Neural progenitor cell (in vitro differentiated cells): ENCODE measurements around the gene TNNI3K. TPM values are rescaled to one million over a fixed set of nuclear protein-coding genes. Genes with fewer than 3 reads are reported as not detected.
A peak's percentile ranks its signal among the peaks of the same experiment; 100 is the strongest.

Source experiments
- DNase-seq: peaks from one replicate; pipeline ENCODE4 v3.0.0-alpha.2; 2016; ENCODE audit warnings: low spot score
- H2AFZ ChIP-seq: fragments of 200-600 bp; sonication (generic); replicated peaks from 2 replicates; pipeline ENCODE4 v1.6.1; 2016; ENCODE audit warnings: antibody characterized with exemption
- H3F3A ChIP-seq: fragments of 200-600 bp; sonication (generic); 2 replicates; pipeline ENCODE4 v1.6.1; 2016; ENCODE audit warnings: antibody characterized with exemption, low read depth
- H3K27ac ChIP-seq: fragments of 200-600 bp; sonication (generic); 2 replicates; pipeline ENCODE4 v1.5.1; 2016; ENCODE audit warnings: mild to moderate bottlenecking
- H3K27me3 ChIP-seq: fragments of 200-600 bp; sonication (generic); 2 replicates; pipeline ENCODE4 v1.6.1; 2016; ENCODE audit warnings: mild to moderate bottlenecking, moderate library complexity
- H3K36me3 ChIP-seq: fragments of 200-600 bp; sonication (generic); 2 replicates; pipeline ENCODE4 v1.5.1; 2016
- H3K4me1 ChIP-seq: fragments of 200-600 bp; sonication (generic); 2 replicates; pipeline ENCODE4 v1.6.1; 2016; ENCODE audit warnings: mixed run types
- H3K4me2 ChIP-seq: fragments of 200-600 bp; sonication (generic); 2 replicates; pipeline ENCODE4 v1.6.1; 2016
- H3K4me3 ChIP-seq: fragments of 200-600 bp; sonication (generic); 2 replicates; pipeline ENCODE4 v1.5.1; 2016
- H3K79me2 ChIP-seq: fragments of 200-600 bp; sonication (generic); 2 replicates; pipeline ENCODE4 v1.6.1; 2016; ENCODE audit warnings: low read depth
- H3K9ac ChIP-seq: fragments of 200-600 bp; sonication (generic); 2 replicates; pipeline ENCODE4 v1.6.1; 2016
- H3K9me3 ChIP-seq: fragments of 200-600 bp; sonication (generic); 2 replicates; pipeline ENCODE4 v1.5.1; 2016; ENCODE audit warnings: low read depth
- H4K20me1 ChIP-seq: fragments of 200-600 bp; sonication (generic); 2 replicates; pipeline ENCODE4 v1.6.1; 2016; ENCODE audit warnings: low read depth
- H3K27ac Mint-ChIP-seq: 3 replicates; pipeline ENCODE4 v1.8.0; 2021; ENCODE audit warnings: mixed read lengths
- H3K27me3 Mint-ChIP-seq: 2 replicates; pipeline ENCODE4 v1.8.0; 2022; ENCODE audit warnings: low read depth, mild to moderate bottlenecking, inconsistent platforms, moderate library complexity, mixed read lengths; ENCODE audit not compliant: insufficient read depth
- H3K36me3 Mint-ChIP-seq: 3 replicates; pipeline ENCODE4 v1.8.0; 2021; ENCODE audit warnings: mixed read lengths
- H3K4me1 Mint-ChIP-seq: 3 replicates; pipeline ENCODE4 v1.8.0; 2021; ENCODE audit warnings: mixed read lengths
- H3K4me3 Mint-ChIP-seq: 3 replicates; pipeline ENCODE4 v1.8.0; 2021; ENCODE audit warnings: mild to moderate bottlenecking, moderate library complexity, mixed read lengths
- H3K9me3 Mint-ChIP-seq: 3 replicates; pipeline ENCODE4 v1.8.0; 2020; ENCODE audit warnings: mixed read lengths
- CTCF ChIP-seq: fragments of 200-600 bp; sonication (generic); IDR thresholded peaks from 2 replicates; pipeline ENCODE4 v1.5.1; 2017; ENCODE audit warnings: antibody characterized with exemption, mild to moderate bottlenecking
- EZH2 ChIP-seq: fragments of 200-600 bp; sonication (generic); IDR thresholded peaks from 2 replicates; pipeline ENCODE4 v1.6.1; 2017; ENCODE audit warnings: antibody characterized with exemption, mild to moderate bottlenecking, moderate library complexity
- EZH2phosphoT487 ChIP-seq: fragments of 200-600 bp; sonication (generic); IDR thresholded peaks from 2 replicates; pipeline ENCODE4 v1.6.1; 2017; ENCODE audit warnings: antibody characterized with exemption
- total RNA-seq: library from RNA; depleted of rRNA; stranded (reverse); fragments of >200 nt; gene quantifications from 2 replicates; pipeline ENCODE4 v1.2.3, GENCODE V29; 2015; ENCODE audit warnings: low replicate concordance

The TNNI3K gene
- total RNA-seq, 1 donor from 2014 or later = 1.9 TPM

- H3K27ac Mint-ChIP-seq = peak overlapping the region; percentile 94
- Histone ChIP-seq H3K27ac (peak overlapping the region; percentile 90), H3K4me2 (peak overlapping the region; percentile 69), H4K20me1 (no peaks in the 10 kb centered on the region), H2AFZ (no peak overlapping the region), H3F3A (peaks cover 29% of the 10 kb centered on the region), H3K4me3 (peak overlapping the region; percentile 24), H3K9ac (no peak overlapping the region), H3K4me1 (peaks cover 48% of the 10 kb centered on the region), H3K27me3 (no peaks in the 10 kb centered on the region), H3K79me2 (no peaks in the 10 kb centered on the region), H3K36me3 (no peaks in the 10 kb centered on the region), H3K9me3 (no peaks in the 10 kb centered on the region)
- peak overlapping the region; percentile 50 for H3K4me3 Mint-ChIP-seq
- TF ChIP-seq EZH2phosphoT487 (no peak), EZH2 (no peak), CTCF (no peak)
- no peaks in the 10 kb centered on the region for H3K27me3 Mint-ChIP-seq
- peaks cover under 1% of the 10 kb centered on the region for H3K9me3 Mint-ChIP-seq
- peak; percentile 84 for DNase-seq
- no peaks in the 10 kb centered on the region for H3K36me3 Mint-ChIP-seq
- H3K4me1 Mint-ChIP-seq = peaks cover 66% of the 10 kb centered on the region
Observed at GRCh38 chr1:74505928-74506710, 270.9 kb downstream of the TNNI3K start.

- Histone ChIP-seq H3K27me3 (no peaks in the 10 kb centered on the region), H3K9ac (no peak overlapping the region), H3F3A (peaks cover 29% of the 10 kb centered on the region), H3K4me1 (peaks cover 55% of the 10 kb centered on the region), H3K27ac (no peak overlapping the region), H3K79me2 (no peaks in the 10 kb centered on the region), H3K4me2 (peak overlapping the region; percentile 3), H3K36me3 (no peaks in the 10 kb centered on the region), H3K9me3 (no peaks in the 10 kb centered on the region), H2AFZ (peak overlapping the region; percentile 20), H4K20me1 (no peaks in the 10 kb centered on the region), H3K4me3 (no peak overlapping the region)
- H3K27me3 Mint-ChIP-seq = no peaks in the 10 kb centered on the region
- H3K36me3 Mint-ChIP-seq = no peaks in the 10 kb centered on the region
- peak overlapping the region; percentile 90 for H3K27ac Mint-ChIP-seq
- peaks cover 2% of the 10 kb centered on the region for H3K9me3 Mint-ChIP-seq
- peaks cover 73% of the 10 kb centered on the region for H3K4me1 Mint-ChIP-seq
- peak overlapping the region; percentile 19 for H3K4me3 Mint-ChIP-seq
- DNase-seq = peak; percentile 64
- TF ChIP-seq EZH2 = no peak
Observed at GRCh38 chr1:74508449-74508848, 273.3 kb downstream of the TNNI3K start.

- H3K27me3 Mint-ChIP-seq = no peaks in the 10 kb centered on the region
- peaks cover 37% of the 10 kb centered on the region for H3K4me1 Mint-ChIP-seq
- no peaks in the 10 kb centered on the region for H3K36me3 ChIP-seq
- DNase-seq = no peak
- H3K9me3 Mint-ChIP-seq = peaks cover 2% of the 10 kb centered on the region
- no peak within 1 kb of the TSS for H3K27ac ChIP-seq
- no peaks in the 10 kb centered on the region for H3K9me3 ChIP-seq
- no peak within 1 kb of the TSS for H3K4me3 Mint-ChIP-seq
- H4K20me1 ChIP-seq = no peaks in the 10 kb centered on the region
- H3K4me2 ChIP-seq = no peak within 1 kb of the TSS
- no peaks in the 10 kb centered on the region for H3F3A ChIP-seq
- H3K79me2 ChIP-seq = no peaks in the 10 kb centered on the region
- H3K27me3 ChIP-seq = no peaks in the 10 kb centered on the region
- H2AFZ ChIP-seq = peak within 1 kb of the TSS; percentile 39
- peak within 1 kb of the TSS; percentile 35 for H3K27ac Mint-ChIP-seq
- H3K4me1 ChIP-seq = peaks cover 28% of the 10 kb centered on the region
- no peak within 1 kb of the TSS for H3K9ac ChIP-seq
- TF ChIP-seq CTCF (peak; percentile 13), EZH2phosphoT487 (no peak), EZH2 (no peak)
- H3K4me3 ChIP-seq = no peak within 1 kb of the TSS
- no peaks in the 10 kb centered on the region for H3K36me3 Mint-ChIP-seq
Observed at GRCh38 chr1:74512170-74512915, 277.2 kb downstream of the TNNI3K start, which contains the start of gene LRRC53. Gene LRRC53 (minus strand): TSS chr1:74512611. CDS start chr1:74483349, 29,262 bp downstream.
